Nephron (organoid): ENCODE measurements around the gene SLC25A44.

ENCODE experiments used
- H3K27ac Mint-ChIP-seq, 3 experiments: 2 replicates each; pipeline ENCODE4 v1.8.0; 2020; ENCODE audit warnings: mixed read lengths in 3 of 3, mild to moderate bottlenecking in 2 of 3, moderate library complexity in 1 of 3
- H3K27me3 Mint-ChIP-seq: 2 replicates; pipeline ENCODE4 v1.8.0; 2021; ENCODE audit warnings: low read depth, mild to moderate bottlenecking, moderate library complexity, mixed read lengths
- H3K36me3 Mint-ChIP-seq: 2 replicates; pipeline ENCODE4 v1.8.0; 2020; ENCODE audit warnings: low read depth, mixed read lengths
- H3K4me1 Mint-ChIP-seq: 2 replicates; pipeline ENCODE4 v1.8.0; 2020; ENCODE audit warnings: mixed read lengths
- H3K4me3 Mint-ChIP-seq, 3 experiments: 2 replicates each; pipeline ENCODE4 v1.8.0; 2020; ENCODE audit warnings: mild to moderate bottlenecking in 3 of 3, mixed read lengths in 3 of 3, moderate library complexity in 2 of 3
- H3K9me3 Mint-ChIP-seq: 2 replicates; pipeline ENCODE4 v1.8.0; 2020; ENCODE audit warnings: mixed read lengths
- CTCF ChIP-seq, 3 experiments: fragments of 200-600 bp; sonication (generic); IDR thresholded peaks; one replicate each; pipeline ENCODE4 v1.5.0; 2021; ENCODE audit warnings: antibody characterized with exemption in 3 of 3; ENCODE audit not compliant: unreplicated experiment in 3 of 3

The SLC25A44 gene

GRCh38 chr1:156148216-156148615 lies 45.7 kb upstream of the SLC25A44 start:
- H3K36me3 Mint-ChIP-seq, result no peaks in the 10 kb centered on the region
- no peak for TF ChIP-seq CTCF (IDR thresholded peaks at IDR 0.05; ENCODE audit: unreplicated experiment in 3 of 3)

GRCh38 chr1:156149374-156150332 lies 44.3 kb upstream of the SLC25A44 start:
- Mint-ChIP-seq H3K9me3 (no peaks in the 10 kb centered on the region), H3K4me3 (peak overlapping the region in 1 of 3 experiments; percentile 19), H3K27me3 (peaks cover 32% of the 10 kb centered on the region), H3K27ac (peak overlapping the region in 1 of 3 experiments; percentile 3), H3K4me1 (peaks cover 40% of the 10 kb centered on the region), H3K36me3 (no peaks in the 10 kb centered on the region)
- no peak for TF ChIP-seq CTCF (IDR thresholded peaks at IDR 0.05; ENCODE audit: unreplicated experiment in 3 of 3)

More at GRCh38 chr1:156148216-156148615, 45.7 kb upstream of the SLC25A44 start:
- H3K27ac Mint-ChIP-seq, result no peak overlapping the region
- no peaks in the 10 kb centered on the region for H3K9me3 Mint-ChIP-seq
- H3K27me3 Mint-ChIP-seq, result peaks cover 32% of the 10 kb centered on the region
- H3K4me1 Mint-ChIP-seq, result peaks cover 44% of the 10 kb centered on the region
- H3K4me3 Mint-ChIP-seq, result no peak overlapping the region

- Mint-ChIP-seq H3K9me3 (no peaks in the 10 kb centered on the region), H3K4me3 (no peak overlapping the region), H3K4me1 (peaks cover 45% of the 10 kb centered on the region), H3K36me3 (no peaks in the 10 kb centered on the region), H3K27ac (peak overlapping the region in 1 of 3 experiments; percentile 3), H3K27me3 (peaks cover 32% of the 10 kb centered on the region)
- TF ChIP-seq CTCF (IDR thresholded peaks at IDR 0.05; ENCODE audit: unreplicated experiment in 3 of 3), result no peak
These were observed 43.4 kb upstream of the SLC25A44 start for GRCh38 chr1:156150333-156151011.

- no peak for TF ChIP-seq CTCF (IDR thresholded peaks at IDR 0.05; ENCODE audit: unreplicated experiment in 3 of 3)
- Mint-ChIP-seq H3K4me1 (peaks cover 40% of the 10 kb centered on the region), H3K9me3 (no peaks in the 10 kb centered on the region)
These were observed 42.7 kb upstream of the SLC25A44 start for GRCh38 chr1:156151093-156151688.

GRCh38 chr1:156152628-156153027 lies 41.3 kb upstream of the SLC25A44 start:
- no peaks in the 10 kb centered on the region for H3K36me3 Mint-ChIP-seq
- peaks cover 33% of the 10 kb centered on the region for H3K4me1 Mint-ChIP-seq
- no peaks in the 10 kb centered on the region for H3K9me3 Mint-ChIP-seq

More at GRCh38 chr1:156151093-156151688, 42.7 kb upstream of the SLC25A44 start:
- Mint-ChIP-seq H3K27me3 (peaks cover 32% of the 10 kb centered on the region), H3K36me3 (no peaks in the 10 kb centered on the region), H3K27ac (no peak overlapping the region), H3K4me3 (no peak overlapping the region)

More at GRCh38 chr1:156152628-156153027, 41.3 kb upstream of the SLC25A44 start:
- no peak for TF ChIP-seq CTCF (IDR thresholded peaks at IDR 0.05; ENCODE audit: unreplicated experiment in 3 of 3)
- peak overlapping the region; percentile 20 to 94 (median 34) for H3K27ac Mint-ChIP-seq
- H3K27me3 Mint-ChIP-seq, result peaks cover 32% of the 10 kb centered on the region
- peak overlapping the region in 1 of 3 experiments; percentile 57 for H3K4me3 Mint-ChIP-seq
